Stimulated activated CD8-positive, alpha-beta memory T cell treated with anti-CD3 and anti-CD28 coated beads, Interleukin-2, amount 100 ng/mL, for 48 hours (primary cell): ENCODE measurements around the gene PPDPF.
A peak's percentile ranks its signal among the peaks of the same experiment; 100 is the strongest.

Source experiments
- DNase-seq, 2 donors: peaks; one replicate each; pipeline ENCODE4 v3.0.0-alpha.2; 2020; ENCODE audit warnings: low read depth in 2 of 2

Gene PPDPF

DNA sequence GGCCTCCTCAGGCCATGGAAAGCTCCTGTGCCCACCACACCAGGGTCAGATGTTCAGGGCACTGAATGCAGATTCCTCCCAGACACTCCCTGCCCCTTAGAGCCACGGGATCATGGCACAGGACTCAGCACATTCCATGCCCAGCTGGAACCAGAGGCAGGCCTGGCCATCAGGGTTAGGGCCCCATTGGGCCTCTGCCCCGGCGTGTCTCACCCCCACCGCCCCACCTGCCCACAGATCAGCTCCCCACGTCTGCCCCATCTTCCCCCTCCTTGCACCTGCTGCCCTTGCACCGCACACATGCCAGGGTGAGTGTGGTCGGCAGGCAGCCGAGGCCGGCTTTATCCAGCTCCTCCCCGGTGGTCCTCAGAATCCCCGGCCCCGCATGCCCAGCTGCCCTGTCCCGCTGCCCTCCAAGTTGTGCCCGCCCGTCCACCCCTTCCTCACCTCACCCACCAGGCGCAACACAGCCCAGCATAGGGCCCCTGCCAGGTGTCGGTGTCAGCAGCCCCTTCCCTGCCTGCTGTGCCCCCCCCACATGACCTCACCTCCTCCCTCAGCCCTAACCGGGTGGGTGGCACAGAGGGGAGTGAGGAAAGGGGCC, 29.2 kb downstream of the PPDPF start:
- DNase-seq: no peak

DNA sequence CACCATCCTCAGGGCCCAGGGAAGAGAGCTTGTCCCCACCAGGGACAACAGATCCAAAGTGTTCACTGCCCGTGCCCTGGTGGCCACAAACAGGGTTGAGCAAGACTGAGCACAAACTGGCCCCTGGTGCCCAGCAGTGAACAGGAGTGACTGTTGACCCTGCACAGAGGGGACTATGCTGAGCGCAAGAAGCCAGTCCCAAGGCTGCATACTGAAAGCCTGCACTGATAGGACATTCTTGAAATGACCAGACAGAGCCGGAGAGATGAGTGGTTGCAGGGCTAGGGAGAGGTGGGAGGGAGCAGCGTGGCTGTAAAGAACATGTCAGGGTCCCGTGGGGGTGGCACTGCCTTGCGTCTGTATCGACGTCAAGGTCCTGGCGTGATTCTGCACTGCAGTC, 30.5 kb downstream of the PPDPF start:
- no peak for DNase-seq

DNA sequence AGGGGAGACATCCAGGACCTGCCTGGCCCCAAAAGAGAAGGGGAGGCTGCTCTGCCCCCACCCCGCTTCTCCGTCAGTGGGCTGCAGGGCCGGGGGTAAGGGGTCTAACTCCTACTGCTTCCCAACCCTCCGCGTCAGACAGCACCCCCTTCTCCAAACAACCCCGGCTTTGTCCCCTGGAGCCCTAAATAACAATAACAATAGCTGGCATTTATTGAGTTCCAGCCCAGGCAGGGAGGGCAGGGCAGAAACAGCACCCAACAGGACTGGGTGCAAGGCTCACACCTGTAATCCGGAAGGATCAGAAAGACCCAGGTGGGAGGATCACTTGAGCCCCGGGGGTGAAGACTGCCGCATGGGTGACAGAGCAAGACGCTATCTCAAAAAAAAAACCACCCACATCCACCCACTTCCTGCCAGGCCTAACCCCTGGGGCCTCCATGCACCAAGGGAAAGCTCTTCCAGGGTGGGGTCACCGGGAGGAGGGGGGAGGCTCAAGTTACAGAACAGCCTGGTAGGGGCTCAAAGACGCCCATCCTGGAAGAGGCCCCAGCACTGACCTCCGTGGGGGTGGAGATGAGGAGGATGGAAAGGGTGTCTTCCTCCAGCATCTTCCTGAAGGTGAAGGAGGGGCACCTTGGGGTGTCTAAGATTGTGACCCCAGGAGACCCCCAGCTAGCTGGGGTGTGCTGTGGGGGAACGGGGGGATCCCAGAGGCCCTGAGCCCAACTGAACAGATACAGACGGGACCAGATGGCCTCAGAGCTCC, 32.1 kb downstream of the PPDPF start:
- no peak for DNase-seq

DNA sequence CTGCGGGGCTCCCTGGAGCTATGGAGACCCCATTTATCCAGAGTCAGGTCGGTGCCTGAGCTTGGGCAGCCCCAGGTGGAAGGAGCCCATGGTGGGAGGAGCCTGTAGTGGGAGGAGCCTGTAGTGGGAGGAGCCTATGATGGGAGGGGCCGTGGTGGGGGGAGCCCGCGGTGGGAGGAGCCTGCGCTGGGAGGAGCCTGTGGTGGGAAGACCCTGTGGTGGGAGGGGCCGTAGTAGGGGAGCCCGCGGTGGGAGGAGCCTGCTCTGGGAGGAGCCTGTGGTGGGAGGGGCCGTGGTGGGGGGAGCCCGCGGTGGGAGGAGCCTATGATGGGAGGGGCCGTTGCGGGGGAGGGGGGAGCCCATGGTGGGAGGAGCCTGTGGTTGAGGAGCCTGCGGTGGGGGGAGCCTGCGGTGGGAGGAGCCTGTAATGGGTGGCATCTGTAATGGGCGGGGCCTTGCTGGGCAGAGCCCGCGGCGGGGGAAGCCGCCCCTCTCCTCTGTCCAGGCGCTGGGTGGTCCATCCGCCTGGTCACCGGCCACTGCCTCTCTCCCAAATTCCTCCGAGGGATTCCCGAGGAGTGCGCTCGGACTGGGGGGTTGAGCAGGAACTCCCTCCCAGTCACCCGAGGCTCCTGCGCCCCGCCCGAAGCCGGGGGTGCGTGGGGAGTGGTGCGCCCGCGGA, 32.8 kb downstream of the PPDPF start:
- peak; percentile 68 to 87 for DNase-seq

DNA sequence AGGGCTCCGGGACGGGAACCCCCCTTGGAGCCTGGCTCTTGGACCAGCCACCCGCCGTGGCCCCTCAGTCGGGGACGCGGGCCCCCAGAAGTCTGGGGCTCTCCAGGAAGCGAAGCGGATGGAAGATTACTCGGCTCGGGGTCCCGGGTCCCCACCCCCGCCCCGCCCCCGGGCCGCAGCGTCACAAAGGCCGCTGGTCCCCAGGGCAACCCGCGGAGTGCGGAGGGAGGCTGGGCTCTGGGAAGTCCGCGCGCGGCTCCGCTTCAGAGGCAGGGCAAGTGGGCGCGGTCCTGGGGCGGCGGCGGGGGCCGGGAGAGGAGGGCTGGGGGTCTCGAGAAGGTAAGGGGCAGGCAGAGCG, 33.3 kb downstream of the PPDPF start, which contains the start of gene FNDC11:
FNDC11 (plus strand) TSS at position 227 of the 358 bp plus-strand sequence. CDS start 1,505 bp downstream, outside the sequence.
- peak in 1 of 2 donors; percentile 23 for DNase-seq

DNA sequence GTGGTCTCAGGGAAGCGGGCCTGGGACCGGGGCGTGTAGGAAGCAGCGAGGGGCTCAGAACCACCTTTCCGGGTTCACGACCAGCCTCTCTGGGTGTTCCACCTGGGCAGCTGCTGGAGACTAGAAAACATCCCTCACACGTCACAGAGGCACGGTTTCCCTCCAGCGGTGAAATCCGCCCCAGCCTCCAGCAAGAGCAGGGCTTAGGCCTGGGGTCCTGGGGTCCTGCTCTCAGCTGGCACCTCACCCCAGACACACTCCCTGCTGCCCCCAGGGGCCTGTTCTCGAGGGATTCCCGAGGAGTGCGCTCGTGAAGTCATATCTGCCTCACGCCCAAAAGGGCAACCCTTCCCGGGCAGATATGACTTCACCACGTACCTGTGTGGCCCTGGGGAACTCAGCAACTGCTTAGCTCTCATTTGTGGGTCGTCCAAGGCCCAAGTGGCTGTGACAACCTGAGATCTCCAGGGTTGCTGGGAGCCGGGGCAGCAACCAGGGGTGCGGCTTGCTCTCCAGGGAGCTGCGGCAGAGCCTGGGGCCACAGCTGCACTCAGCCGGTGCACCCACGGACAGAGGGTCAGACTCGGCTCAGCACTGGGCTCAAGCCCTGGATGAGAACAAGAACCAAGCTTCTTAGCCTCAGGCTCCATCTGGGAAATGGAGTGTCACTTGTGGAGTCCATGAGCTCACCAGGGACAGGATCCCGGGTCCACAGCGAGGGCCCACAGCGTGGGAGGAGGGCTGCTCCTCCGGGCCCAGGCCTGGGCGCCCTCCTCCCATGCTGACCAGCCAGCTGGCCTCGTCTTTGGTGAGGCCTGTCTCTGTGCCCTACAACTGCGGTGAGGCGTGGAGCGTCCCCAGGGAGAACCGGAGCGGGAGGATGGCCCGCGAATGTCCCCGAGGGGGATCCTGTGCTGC, 34.1 kb downstream of the PPDPF start:
- no peak for DNase-seq

DNA sequence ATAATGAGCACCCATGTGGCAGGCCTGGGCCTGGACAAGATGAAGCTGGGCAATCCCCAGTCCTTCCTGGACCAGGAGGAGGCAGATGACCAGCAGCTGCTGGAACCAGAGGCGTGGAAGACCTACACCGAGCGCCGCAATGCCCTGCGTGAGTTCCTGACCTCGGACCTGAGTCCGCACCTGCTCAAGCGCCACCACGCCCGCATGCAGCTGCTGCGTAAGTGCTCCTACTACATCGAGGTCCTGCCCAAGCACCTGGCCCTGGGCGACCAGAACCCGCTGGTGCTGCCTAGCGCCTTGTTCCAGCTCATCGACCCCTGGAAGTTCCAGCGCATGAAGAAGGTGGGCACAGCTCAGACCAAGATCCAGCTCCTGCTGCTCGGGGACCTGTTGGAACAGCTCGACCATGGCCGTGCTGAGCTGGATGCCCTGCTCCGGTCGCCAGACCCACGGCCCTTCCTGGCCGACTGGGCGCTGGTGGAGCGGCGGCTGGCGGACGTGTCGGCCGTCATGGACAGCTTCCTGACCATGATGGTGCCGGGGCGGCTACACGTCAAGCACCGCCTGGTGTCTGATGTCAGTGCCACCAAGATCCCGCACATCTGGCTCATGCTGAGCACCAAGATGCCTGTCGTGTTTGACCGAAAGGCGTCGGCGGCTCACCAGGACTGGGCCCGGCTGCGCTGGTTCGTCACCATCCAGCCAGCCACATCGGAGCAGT, 35.3 kb downstream of the PPDPF start:
- DNase-seq: no peak

DNA sequence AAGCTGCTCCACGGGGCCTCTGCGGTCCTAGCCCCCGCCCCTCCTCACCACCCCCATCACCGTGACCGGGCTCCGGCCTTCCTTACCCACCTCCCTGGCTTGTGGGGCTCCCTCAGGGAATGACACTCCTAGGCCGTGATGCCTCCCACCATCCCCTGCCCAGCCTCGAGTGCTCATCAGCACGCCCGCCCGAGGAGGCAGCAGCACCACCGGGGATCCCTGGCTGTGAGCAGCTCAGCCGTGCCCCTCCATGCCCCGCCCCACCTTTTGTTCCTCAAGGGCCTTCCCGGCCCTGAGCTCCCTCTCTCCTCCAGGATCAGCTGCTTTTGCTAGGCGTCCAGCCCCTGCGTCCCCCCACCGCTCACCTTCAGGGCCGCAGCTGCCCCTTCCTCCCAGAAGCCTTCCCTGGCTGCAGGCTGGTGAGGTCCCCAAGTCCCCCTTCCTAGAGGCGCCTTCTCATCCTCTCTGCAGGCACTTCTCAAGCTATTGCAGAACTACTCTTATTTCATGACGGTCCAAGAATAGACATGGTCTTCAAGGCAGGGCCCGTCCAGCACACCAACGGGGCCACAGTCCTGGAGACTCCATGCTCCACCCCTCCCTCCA, 36.4 kb downstream of the PPDPF start:
- DNase-seq: no peak

DNA sequence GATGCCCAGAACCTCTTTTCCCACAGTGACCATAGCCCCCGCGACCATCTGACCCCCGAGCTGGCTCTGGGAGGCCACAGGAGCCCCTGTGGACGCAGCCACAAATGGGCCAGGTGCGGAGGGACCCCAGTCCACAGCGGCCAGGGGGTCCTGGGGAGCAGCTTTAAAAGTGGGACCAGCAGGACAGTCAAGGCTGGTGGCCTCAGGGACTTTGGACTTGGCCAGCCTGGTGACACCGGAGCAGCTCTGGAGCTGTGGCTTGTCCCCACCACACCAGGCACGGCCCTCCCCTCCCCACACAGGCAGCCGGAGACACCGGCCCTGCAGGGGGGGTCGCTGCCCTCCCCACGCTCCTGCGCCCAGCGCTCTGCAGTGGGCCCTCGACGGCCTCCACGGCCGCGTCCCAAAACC, 36.9 kb downstream of the PPDPF start:
- no peak for DNase-seq

DNA sequence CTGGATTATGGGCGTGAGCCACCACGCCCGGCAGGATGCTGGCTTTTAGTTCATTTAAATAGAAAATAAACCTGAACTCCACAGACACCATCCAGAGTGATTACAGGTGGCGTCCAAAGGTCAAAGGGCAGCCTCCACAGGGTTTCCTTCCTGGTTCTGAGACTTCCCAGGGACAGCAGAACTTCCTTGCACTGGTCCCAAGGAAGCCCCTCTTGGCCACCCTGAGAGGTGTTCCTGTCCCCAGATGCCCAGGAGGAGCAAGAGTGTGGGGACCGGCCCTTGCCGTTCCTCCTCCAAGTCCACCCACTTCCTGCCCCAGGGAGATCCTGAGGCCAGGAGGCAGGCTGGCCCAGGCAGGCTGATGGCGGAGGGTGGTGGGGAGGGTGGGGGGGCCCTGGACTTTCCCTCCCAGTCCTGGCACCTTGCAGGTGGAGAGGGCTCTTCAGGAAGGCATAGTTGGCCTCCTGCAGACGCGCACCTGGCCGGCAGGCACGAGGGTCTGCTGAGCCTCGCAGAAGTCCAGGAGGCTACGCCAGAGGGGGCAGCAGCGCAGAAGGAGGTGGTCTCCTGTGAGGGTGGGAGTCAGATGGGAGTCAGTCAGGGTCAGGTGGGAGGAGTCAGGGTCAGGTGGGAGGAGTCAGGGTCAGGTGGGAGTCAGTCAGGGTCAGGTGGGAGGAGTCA, 38.4 kb downstream of the PPDPF start:
- no peak for DNase-seq

DNA sequence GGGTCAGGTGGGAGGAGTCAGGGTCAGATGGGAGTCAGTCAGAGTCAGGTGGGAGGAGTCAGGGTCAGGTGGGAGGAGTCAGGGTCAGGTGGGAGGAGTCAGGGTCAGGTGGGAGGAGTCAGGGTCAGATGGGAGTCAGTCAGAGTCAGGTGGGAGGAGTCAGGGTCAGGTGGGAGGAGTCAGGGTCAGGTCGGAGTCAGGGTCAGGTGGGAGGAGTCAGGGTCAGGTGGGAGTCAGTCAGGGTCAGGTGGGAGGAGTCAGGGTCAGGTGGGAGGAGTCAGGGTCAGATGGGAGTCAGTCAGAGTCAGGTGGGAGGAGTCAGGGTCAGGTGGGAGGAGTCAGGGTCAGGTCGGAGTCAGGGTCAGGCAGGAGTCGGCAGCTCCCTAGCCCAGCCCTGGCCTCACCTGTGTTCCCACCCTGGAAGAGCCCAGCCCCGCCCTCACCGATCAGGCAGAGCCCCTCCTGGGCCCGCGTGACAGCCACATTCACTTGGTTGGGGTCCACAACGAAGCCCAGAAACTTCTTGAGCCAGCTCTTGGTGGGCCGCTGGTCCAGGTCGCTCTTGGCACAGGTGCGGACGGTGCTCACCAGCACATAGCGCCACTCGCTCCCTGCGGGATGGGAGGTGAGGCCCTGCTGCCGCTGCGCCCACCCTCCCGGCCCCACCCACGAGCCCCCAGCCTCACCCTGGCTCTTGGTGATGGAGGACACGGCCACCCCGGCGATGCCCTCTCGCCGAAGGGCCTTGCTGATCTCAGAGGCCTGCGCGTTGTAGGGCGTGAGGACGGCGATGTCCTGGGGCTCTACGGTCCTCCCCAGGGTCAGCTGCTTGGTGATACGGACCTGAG, 39.1 kb downstream of the PPDPF start:
- DNase-seq: peak in 1 of 2 donors; percentile 40

DNA sequence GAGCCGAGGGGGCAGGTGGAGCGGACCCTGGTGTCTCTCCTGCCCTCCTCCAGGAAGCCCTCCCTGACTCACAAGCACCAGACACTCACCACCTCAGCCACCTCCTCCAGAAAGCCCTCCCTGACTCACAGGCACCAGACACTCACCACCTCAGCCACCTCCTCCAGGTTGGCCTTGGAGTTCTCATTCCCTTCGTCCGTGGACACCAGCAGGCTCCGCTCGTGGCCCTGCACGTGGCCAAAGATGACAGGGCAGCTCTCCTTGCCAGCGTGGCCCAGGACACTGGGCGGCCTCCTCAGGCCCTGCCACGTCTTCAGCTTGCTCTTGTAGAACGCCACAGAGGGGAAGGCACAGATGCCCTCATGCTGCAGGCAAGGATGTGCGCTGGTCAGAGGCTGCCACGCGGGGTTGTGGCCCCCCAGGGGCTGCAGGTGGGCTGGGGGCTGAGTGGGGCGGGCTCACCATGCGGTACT, 39.8 kb downstream of the PPDPF start:
- no peak for DNase-seq

DNA sequence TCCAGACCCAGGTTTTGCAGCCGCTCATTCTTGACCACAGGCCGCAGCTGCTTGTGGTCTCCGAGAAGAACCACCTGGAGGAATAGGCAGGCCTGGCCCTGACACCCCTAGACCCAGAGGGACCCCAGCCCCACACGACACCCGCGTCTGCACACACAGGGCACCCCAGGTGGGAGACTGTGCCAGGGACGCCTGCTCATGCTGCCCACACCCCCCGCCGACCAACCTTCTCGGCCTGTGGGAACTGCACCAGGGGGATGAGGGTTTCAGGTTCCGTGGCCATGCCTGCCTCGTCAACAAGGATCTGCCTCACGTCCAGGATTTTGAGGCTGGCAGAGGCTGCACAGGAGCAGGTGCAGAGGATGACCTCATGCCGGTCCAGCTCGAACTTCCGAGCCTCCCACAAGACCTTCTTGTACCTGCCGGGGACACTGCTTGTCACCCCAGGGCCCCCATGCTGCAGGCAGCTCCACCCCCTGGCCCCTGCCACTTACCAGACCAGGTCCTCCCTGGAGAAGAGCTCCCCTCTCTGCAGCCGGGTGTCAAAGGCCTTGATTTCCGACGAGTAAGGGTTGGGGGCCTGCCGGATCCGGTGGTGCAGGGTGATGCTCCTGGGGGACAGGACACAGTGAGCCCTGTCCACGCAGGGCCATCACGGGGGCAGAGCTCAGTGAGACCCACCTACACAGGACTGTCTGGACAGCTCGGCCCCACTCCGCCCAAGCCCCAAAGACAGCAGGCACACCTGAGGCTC, 40.5 kb downstream of the PPDPF start:
- no peak for DNase-seq

DNA sequence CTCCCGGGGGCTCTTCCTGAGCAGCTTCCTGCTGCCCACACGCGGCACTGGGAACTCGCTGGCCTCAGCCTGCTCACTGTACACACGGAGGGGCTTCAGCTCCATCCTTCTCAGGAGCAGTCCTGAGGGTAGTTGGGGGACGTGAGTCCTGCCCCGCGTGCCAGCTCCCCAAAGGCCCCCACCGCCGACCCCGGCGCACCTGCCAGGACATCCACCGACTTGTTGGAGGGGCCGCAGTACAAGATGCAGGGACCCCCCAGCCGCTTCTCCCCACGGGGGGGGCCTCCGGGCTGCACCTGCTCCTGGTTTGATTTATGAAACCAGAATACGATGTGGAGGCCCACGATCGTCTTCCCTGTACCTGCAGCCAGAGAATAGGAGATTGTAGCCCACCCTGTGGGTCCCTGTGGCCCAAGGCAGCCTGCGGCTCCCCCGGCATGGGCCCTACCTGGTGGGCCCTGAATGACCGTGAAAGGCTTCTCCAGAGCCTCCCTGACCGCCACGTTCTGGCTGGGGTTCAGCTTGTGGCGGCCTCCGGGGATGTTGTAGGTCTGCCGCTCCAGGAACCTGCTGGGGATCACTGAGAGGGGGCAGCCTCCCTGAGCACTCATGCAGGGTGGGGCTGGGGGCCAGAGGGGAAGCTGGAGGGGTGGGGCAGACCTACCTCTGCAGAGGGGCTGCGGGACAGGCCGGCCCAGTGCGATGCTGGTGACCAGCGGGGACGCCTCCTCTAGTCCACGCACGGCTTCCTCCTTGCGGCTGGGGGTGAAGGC, 41.2 kb downstream of the PPDPF start:
- DNase-seq: no peak

DNA sequence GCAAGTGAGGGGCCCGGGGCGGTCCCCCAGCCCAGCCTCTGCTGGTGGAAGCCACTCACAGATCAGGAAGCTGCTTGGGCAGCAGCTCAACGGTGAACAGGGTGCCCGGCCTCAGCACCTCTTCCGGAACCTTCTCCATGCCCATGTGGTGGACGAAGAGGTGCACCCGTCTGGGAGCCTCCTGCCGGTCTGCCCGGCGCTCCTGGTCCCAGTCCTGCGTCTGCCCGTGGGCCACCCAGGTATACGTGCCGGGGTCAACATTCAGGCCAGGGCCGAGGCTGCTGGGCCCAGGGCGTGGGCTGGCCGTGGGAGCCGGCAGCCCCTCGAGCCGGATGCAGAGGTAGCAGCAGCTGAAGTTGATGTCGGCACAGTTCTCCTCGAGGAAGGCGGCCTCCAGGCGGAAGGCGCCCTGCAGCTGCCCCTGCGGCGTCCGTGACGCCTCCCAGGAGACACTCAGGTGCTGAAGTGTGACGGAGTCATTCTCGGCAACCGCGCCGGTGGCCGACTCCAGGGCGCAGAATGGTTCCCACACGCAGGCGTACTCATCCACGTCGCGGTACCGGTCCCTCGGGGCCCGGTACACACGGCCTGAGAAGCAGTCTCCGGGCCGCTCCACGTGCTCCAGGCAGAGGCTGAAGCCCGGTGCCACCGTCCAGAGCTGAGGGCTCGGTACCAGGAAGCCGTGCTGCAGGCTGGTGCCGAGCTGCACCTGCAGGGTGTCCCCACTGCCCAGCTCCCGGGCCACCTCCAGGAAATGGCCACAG, 42.1 kb downstream of the PPDPF start:
- no peak for DNase-seq

DNA sequence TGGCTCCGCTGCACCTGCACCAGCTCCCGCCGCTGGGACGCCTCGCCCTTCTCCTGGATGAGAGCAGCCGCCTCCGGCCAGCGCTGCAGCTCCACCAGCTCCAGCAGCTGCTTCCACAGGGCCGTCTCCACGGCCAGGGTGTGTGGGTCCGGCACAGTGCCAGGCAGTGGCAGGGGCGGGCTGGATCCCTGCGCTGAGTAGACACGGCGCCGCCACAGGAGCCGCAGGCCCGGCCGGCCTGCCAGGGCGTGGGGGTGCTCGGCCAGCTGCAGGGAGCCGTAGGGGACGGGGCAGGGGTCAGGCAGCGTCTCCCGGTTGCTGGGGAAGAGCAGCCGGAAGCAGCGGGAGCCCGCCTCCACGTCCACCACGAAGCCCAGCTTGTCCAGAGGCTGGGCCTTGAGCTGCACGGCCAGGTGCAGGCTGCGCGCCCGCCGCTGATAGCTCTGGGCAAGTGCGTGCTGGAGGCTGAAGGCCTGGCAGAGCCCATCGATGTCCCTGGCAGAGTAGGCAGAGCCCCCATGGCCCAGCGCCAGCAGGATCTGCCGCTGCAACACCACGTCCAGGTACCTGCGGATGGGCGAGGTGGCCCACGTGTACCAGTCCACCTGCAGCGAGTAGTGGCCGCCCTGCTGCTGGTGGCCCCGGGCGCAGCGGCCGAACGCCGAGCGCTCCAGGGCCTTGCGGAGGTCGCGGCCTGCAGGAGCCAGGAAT, 42.8 kb downstream of the PPDPF start:
- no peak for DNase-seq
